Testis (tissue), 3 donors: ENCODE results near the gene KATNB1. TPM values are rescaled to one million over a fixed set of nuclear protein-coding genes. Genes with fewer than 3 reads are reported as not detected.

ENCODE experiments used
- DNase-seq: peaks from one replicate; pipeline ENCODE4 v3.0.0-alpha.2; 2019
- H3K27ac ChIP-seq, 2 donors: fragments of 200-600 bp; sonication (generic); one replicate each; pipeline ENCODE4 v1.5.1; 2019
- H3K27me3 ChIP-seq: fragments of 200-600 bp; sonication (generic); one replicate; pipeline ENCODE4 v1.5.1; 2019
- H3K36me3 ChIP-seq: fragments of 200-600 bp; sonication (generic); one replicate; pipeline ENCODE4 v1.5.1; 2017; ENCODE audit warnings: low read depth; ENCODE audit errors: missing control alignments
- H3K4me1 ChIP-seq: fragments of 200-600 bp; sonication (generic); one replicate; pipeline ENCODE4 v1.5.1; 2019
- H3K4me3 ChIP-seq, 2 donors: fragments of 200-600 bp; sonication (generic); one replicate each; pipeline ENCODE4 v1.5.1; 2017 to 2019
- H3K9me3 ChIP-seq: fragments of 200-600 bp; sonication (generic); one replicate; pipeline ENCODE4 v1.5.1; 2017
- POLR2A ChIP-seq: fragments of 450-650 bp; IDR thresholded peaks from one replicate; pipeline ENCODE4 v1.6.1; 2017; ENCODE audit warnings: antibody characterized with exemption, mild to moderate bottlenecking, moderate library complexity
- WGBS, 2 donors: methylation state at CpG; one replicate each; pipeline ENCODE4 v1.1.5; 2018; 5-methylcytosine and 5-hydroxymethylcytosine counted together
- intact Hi-C: fragments of 100-400 bp; cut with DNase I; formaldehyde crosslinking; loops from one replicate; pipeline ENCODE4 v1.15.1; 2023; ENCODE audit warnings: low total_unique reads
- polyA plus RNA-seq: library from polyadenylated mRNA; stranded (reverse); fragments of 350-450 nt; fragmentation: Illumina TruSeq; extraction: RNeasy Lipid Tissue Mini Kit (QIAGEN cat#74804); gene quantifications from one replicate; pipeline ENCODE4 v1.2.3, GENCODE V29; 2014; ENCODE audit warnings: low read depth, low replicate concordance; ENCODE audit not compliant: insufficient read depth
- total RNA-seq, 2 donors: library from RNA; depleted of rRNA; stranded (reverse); fragments of >200 nt; gene quantifications; one replicate each; pipeline ENCODE4 v1.2.3, GENCODE V29; 2016
- TF ChIP-seq, protein P1 (sequence below), 3 experiments: fragments of 450-650 bp in 2 of 3; fragments of 200-600 bp in 1 of 3; sonication (generic) in 1 of 3; IDR thresholded peaks; one replicate each; pipeline ENCODE4 v1.5.1; 2016 to 2019; ENCODE audit warnings: antibody characterized with exemption in 3 of 3, mild to moderate bottlenecking in 2 of 3, moderate library complexity in 1 of 3

KATNB1 gene
- total and polyA plus RNA-seq, 3 donors from 2014 or later: 52.7 to 105 (median 53.5) TPM

- no peak for DNase-seq
- H3K27ac ChIP-seq: no peak overlapping the region
- TF ChIP-seq, protein P1, sequence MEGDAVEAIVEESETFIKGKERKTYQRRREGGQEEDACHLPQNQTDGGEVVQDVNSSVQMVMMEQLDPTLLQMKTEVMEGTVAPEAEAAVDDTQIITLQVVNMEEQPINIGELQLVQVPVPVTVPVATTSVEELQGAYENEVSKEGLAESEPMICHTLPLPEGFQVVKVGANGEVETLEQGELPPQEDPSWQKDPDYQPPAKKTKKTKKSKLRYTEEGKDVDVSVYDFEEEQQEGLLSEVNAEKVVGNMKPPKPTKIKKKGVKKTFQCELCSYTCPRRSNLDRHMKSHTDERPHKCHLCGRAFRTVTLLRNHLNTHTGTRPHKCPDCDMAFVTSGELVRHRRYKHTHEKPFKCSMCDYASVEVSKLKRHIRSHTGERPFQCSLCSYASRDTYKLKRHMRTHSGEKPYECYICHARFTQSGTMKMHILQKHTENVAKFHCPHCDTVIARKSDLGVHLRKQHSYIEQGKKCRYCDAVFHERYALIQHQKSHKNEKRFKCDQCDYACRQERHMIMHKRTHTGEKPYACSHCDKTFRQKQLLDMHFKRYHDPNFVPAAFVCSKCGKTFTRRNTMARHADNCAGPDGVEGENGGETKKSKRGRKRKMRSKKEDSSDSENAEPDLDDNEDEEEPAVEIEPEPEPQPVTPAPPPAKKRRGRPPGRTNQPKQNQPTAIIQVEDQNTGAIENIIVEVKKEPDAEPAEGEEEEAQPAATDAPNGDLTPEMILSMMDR (IDR thresholded peaks at IDR 0.05): no peak
- TF ChIP-seq POLR2A: no peak
- H3K4me3 ChIP-seq: no peak overlapping the region
- 85 to 86% methylated on average over 4 of the region's 4 CpGs for WGBS, 2 donors
- intact Hi-C loops: no loop called here
- H3K36me3 ChIP-seq: no peaks in the 10 kb centered on the region
- no peaks in the 10 kb centered on the region for H3K27me3 ChIP-seq
- H3K9me3 ChIP-seq: no peaks in the 10 kb centered on the region
- no peaks in the 10 kb centered on the region for H3K4me1 ChIP-seq
Observed at GRCh38 chr16:57693550-57693949, 42.0 kb upstream of the KATNB1 start.

- H3K4me3 ChIP-seq: no peak overlapping the region
- H3K27ac ChIP-seq: no peak overlapping the region
- no peaks in the 10 kb centered on the region for H3K9me3 ChIP-seq
- no peak for DNase-seq
- H3K36me3 ChIP-seq: no peaks in the 10 kb centered on the region
- TF ChIP-seq, protein P1 (IDR thresholded peaks at IDR 0.05): no peak
- no peak for TF ChIP-seq POLR2A
- H3K4me1 ChIP-seq: peaks cover 3% of the 10 kb centered on the region
- intact Hi-C loops: no loop called here
- 67 to 74% methylated on average over 9 to 10 of the region's 10 CpGs for WGBS, 2 donors
- no peaks in the 10 kb centered on the region for H3K27me3 ChIP-seq
Observed at GRCh38 chr16:57694231-57694724, 41.3 kb upstream of the KATNB1 start.

DNA sequence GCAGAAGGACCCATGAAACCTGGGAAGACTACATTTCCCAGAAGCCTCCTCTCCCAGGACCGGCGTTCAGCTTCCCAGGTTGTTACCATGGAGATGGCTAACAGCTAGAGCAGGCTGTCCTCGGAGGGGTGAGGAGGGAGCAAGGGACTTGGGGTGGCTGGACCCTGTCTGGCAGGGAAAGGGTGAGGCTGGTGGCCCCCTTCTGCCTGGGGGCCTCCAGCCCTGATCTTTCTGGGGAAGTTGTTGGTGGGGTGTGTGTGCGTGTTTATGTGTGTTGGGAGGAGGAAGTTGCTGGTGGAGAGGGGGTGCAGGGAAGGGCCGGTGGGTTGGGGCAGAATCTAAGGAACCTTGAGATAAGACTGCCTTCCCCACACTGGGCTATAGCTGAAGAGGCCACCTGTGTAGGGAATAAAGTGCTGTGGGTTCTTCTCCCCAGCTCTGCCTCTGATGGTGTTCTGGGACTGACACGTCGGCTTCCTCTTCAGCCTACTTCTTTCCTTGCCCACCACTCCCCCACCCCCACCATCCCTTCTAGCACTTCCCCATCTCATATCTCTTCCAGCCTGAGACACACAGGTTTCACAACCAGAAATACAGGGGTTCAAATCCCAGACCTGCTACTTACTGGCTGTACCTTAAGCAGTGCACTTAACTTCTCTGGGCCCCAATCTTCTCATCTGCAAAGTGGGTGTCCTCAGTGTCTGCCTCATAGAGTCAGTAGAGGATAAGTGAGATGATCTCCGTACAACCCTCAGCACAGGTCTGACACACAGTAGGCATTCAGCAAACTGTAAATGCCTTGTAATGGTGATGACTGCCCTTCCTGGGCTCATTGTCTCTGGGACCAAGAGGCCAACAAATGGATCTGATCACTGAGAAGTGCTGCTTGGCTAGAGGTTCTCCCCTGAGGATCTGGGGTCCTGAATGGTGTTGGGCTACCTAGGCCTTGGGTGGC, 40.6 kb upstream of the KATNB1 start, which contains the start of gene DRC7:
Gene DRC7, plus strand, starts transcription at position 82 of the 955 bp plus-strand sequence. CDS start 3,144 bp downstream, outside the sequence.
- intact Hi-C loops: no loop called here
- peak; percentile 69 for DNase-seq
- Histone ChIP-seq H3K4me3 (no peak within 1 kb of the TSS), H3K9me3 (no peaks in the 10 kb centered on the region), H3K4me1 (peaks cover 4% of the 10 kb centered on the region), H3K27me3 (no peaks in the 10 kb centered on the region), H3K36me3 (no peaks in the 10 kb centered on the region), H3K27ac (no peak within 1 kb of the TSS)
- no peak for TF ChIP-seq POLR2A
- TF ChIP-seq, protein P1 (IDR thresholded peaks at IDR 0.05): no peak
- 45 to 59% methylated on average over 6 to 8 of the region's 8 CpGs for WGBS, 2 donors

GRCh38 chr16:57695680-57696069, 39.9 kb upstream of the KATNB1 start:
- peaks cover 5% of the 10 kb centered on the region for H3K4me1 ChIP-seq
- no peaks in the 10 kb centered on the region for H3K27me3 ChIP-seq
- intact Hi-C loops: no loop called here
- H3K4me3 ChIP-seq: no peak overlapping the region
- TF ChIP-seq POLR2A: no peak
- TF ChIP-seq, protein P1 (IDR thresholded peaks at IDR 0.05): no peak
- DNase-seq: no peak
- H3K27ac ChIP-seq: no peak overlapping the region
- 78 to 80% methylated on average over 4 to 5 of the region's 5 CpGs for WGBS, 2 donors
- H3K9me3 ChIP-seq: no peaks in the 10 kb centered on the region
- H3K36me3 ChIP-seq: no peaks in the 10 kb centered on the region
